ENCODE data around the gene PAPPA. TPM values are rescaled to one million over a fixed set of nuclear protein-coding genes. Genes with fewer than 3 reads are reported as not detected.

The PAPPA gene
- total RNA-seq, 2 donors from 2014 or later, result 7.4 to 17.4 TPM

- no peak for ATAC-seq (ENCODE audit: insufficient number of reproducible peaks, low FRiP score, low read depth)
- no peak for TF ChIP-seq CTCF (IDR thresholded peaks at IDR 0.05)
- no peaks in the 10 kb centered on the region for H3K9me3 ChIP-seq
- H3K4me3 ChIP-seq, result no peak overlapping the region
- DNase-seq (ENCODE audit: low spot score), result no peak
- no peaks in the 10 kb centered on the region for H3K27me3 ChIP-seq (replicated peaks; ENCODE audit: insufficient read depth)
- no peak overlapping the region for H3K27ac ChIP-seq
- H3K4me1 ChIP-seq (ENCODE audit: control insufficient read depth in 1 of 2, low read depth in 2 of 2), result peaks cover 0 to 7% of the 10 kb centered on the region in 2 donors
- no peaks in the 10 kb centered on the region for H3K36me3 ChIP-seq
Observed at GRCh38 chr9:116286297-116286696, 132.7 kb downstream of the PAPPA start.

- ATAC-seq (ENCODE audit: insufficient number of reproducible peaks, low FRiP score, low read depth) (no peak), DNase-seq (ENCODE audit: low spot score) (no peak)
- H3K27ac ChIP-seq, result no peak overlapping the region
- H3K4me1 ChIP-seq (ENCODE audit: control insufficient read depth in 1 of 2, low read depth in 2 of 2), result peaks cover 0 to 7% of the 10 kb centered on the region in 2 donors
- H3K9me3 ChIP-seq, result no peaks in the 10 kb centered on the region
- no peaks in the 10 kb centered on the region for H3K36me3 ChIP-seq
- no peak overlapping the region for H3K4me3 ChIP-seq
- no peaks in the 10 kb centered on the region for H3K27me3 ChIP-seq (replicated peaks; ENCODE audit: insufficient read depth)
- TF ChIP-seq CTCF (IDR thresholded peaks at IDR 0.05), result no peak
Observed at GRCh38 chr9:116287721-116288120, 134.1 kb downstream of the PAPPA start.

GRCh38 chr9:116288658-116289057, 135.1 kb downstream of the PAPPA start:
- TF ChIP-seq CTCF (IDR thresholded peaks at IDR 0.05), result no peak
- no peak for DNase-seq (ENCODE audit: low spot score)
- Histone ChIP-seq H3K27ac (no peak overlapping the region), H3K36me3 (no peaks in the 10 kb centered on the region), H3K27me3 (replicated peaks; ENCODE audit: insufficient read depth) (no peaks in the 10 kb centered on the region), H3K4me1 (ENCODE audit: control insufficient read depth in 1 of 2, low read depth in 2 of 2) (peaks cover 0 to 7% of the 10 kb centered on the region in 2 donors), H3K4me3 (no peak overlapping the region), H3K9me3 (no peaks in the 10 kb centered on the region)
- no peak for ATAC-seq (ENCODE audit: insufficient number of reproducible peaks, low FRiP score, low read depth)

GRCh38 chr9:116297346-116297745, 143.8 kb downstream of the PAPPA start:
- no peak for TF ChIP-seq CTCF (IDR thresholded peaks at IDR 0.05)
- H3K27me3 ChIP-seq (replicated peaks; ENCODE audit: insufficient read depth), result no peaks in the 10 kb centered on the region
- no peaks in the 10 kb centered on the region for H3K4me1 ChIP-seq (ENCODE audit: control insufficient read depth in 1 of 2, low read depth in 2 of 2)
- H3K4me3 ChIP-seq, result no peak overlapping the region
- DNase-seq (ENCODE audit: low spot score) (no peak), ATAC-seq (ENCODE audit: insufficient number of reproducible peaks, low FRiP score, low read depth) (no peak)
- no peaks in the 10 kb centered on the region for H3K9me3 ChIP-seq
- no peak overlapping the region for H3K27ac ChIP-seq
- H3K36me3 ChIP-seq, result no peaks in the 10 kb centered on the region

- Histone ChIP-seq H3K36me3 (peaks cover 7% of the 10 kb centered on the region), H3K4me3 (no peak overlapping the region), H3K27ac (no peak overlapping the region), H3K4me1 (ENCODE audit: control insufficient read depth in 1 of 2, low read depth in 2 of 2) (no peaks in the 10 kb centered on the region), H3K27me3 (replicated peaks; ENCODE audit: insufficient read depth) (no peaks in the 10 kb centered on the region), H3K9me3 (no peaks in the 10 kb centered on the region)
- DNase-seq (ENCODE audit: low spot score) (no peak), ATAC-seq (ENCODE audit: insufficient number of reproducible peaks, low FRiP score, low read depth) (no peak)
- TF ChIP-seq CTCF (IDR thresholded peaks at IDR 0.05), result no peak
Observed at GRCh38 chr9:116298249-116298648, 144.7 kb downstream of the PAPPA start.

Data from thoracic aorta (tissue), 2 donors.